HepG2 (cell line): Measurements from ENCODE around the gene ZNF605. TPM values are rescaled to one million over a fixed set of nuclear protein-coding genes. Genes with fewer than 3 reads are reported as not detected.

Source experiments
- E2F1 ChIP-seq: sonication (generic); formaldehyde crosslinking; IDR thresholded peaks from 2 replicates; pipeline ENCODE4 v1.5.0; 2020; ENCODE audit warnings: missing genetic modification reagents
- EEA1 ChIP-seq: sonication (generic); formaldehyde crosslinking; IDR thresholded peaks from 2 replicates; pipeline ENCODE4 v1.5.1; 2020; ENCODE audit warnings: mild to moderate bottlenecking, missing genetic modification reagents, borderline replicate concordance
- ETV5 ChIP-seq: IDR thresholded peaks from 2 replicates; pipeline ENCODE4 v1.6.1; 2018; ENCODE audit warnings: missing biosample characterization, missing genetic modification reagents, inconsistent platforms, borderline replicate concordance
- HOXA9 ChIP-seq: sonication (generic); formaldehyde crosslinking; IDR thresholded peaks from 2 replicates; pipeline ENCODE4 v1.8.1; 2022; ENCODE audit warnings: missing genetic modification reagents, mild to moderate bottlenecking, moderate library complexity, borderline replicate concordance
- NRL ChIP-seq: sonication (generic); formaldehyde crosslinking; IDR thresholded peaks from 2 replicates; pipeline ENCODE4 v1.5.0; 2020; ENCODE audit warnings: missing genetic modification reagents, mild to moderate bottlenecking, moderate library complexity, borderline replicate concordance
- PCBP1 ChIP-seq: fragments of 200-400 bp; formaldehyde crosslinking; IDR thresholded peaks from 2 replicates; pipeline ENCODE4 v1.6.1; 2017; ENCODE audit warnings: mild to moderate bottlenecking, low read depth, low read length, borderline replicate concordance
- RBM39 ChIP-seq: fragments of 200-400 bp; formaldehyde crosslinking; IDR thresholded peaks from one replicate; pipeline ENCODE4 v1.6.1; 2018; ENCODE audit warnings: antibody characterized with exemption, mild to moderate bottlenecking, low read depth, low read length; ENCODE audit not compliant: poor library complexity, severe bottlenecking
- RELA ChIP-seq: sonication (generic); formaldehyde crosslinking; IDR thresholded peaks from 2 replicates; pipeline ENCODE4 v1.4.0; 2020; ENCODE audit warnings: missing genetic modification reagents
- SMC3 ChIP-seq: IDR thresholded peaks from 2 replicates; pipeline ENCODE4 v1.6.1; 2011; ENCODE audit warnings: low read length, improper control_type of control experiment
- TEAD2 ChIP-seq: sonication (generic); formaldehyde crosslinking; IDR thresholded peaks from 2 replicates; pipeline ENCODE4 v1.9.0; 2021; ENCODE audit warnings: missing genetic modification reagents
- ZBTB7A ChIP-seq: sonication (generic); formaldehyde crosslinking; IDR thresholded peaks from 2 replicates; pipeline ENCODE4 v1.8.0; 2022; ENCODE audit warnings: mild to moderate bottlenecking, missing genetic modification reagents
- ZFP82 ChIP-seq: sonication (generic); formaldehyde crosslinking; IDR thresholded peaks from 2 replicates; pipeline ENCODE4 v1.5.1; 2020; ENCODE audit warnings: mild to moderate bottlenecking, missing genetic modification reagents, borderline replicate concordance
- ZMYM4 ChIP-seq: sonication (generic); formaldehyde crosslinking; IDR thresholded peaks from 2 replicates; pipeline ENCODE4 v1.8.1; 2023; ENCODE audit warnings: mild to moderate bottlenecking, missing genetic modification reagents
- ZNF329 ChIP-seq: sonication (generic); formaldehyde crosslinking; IDR thresholded peaks from 2 replicates; pipeline ENCODE4 v1.9.0; 2021; ENCODE audit warnings: low read depth, mild to moderate bottlenecking, missing genetic modification reagents
- ZNF337 ChIP-seq: sonication (generic); formaldehyde crosslinking; IDR thresholded peaks from 2 replicates; pipeline ENCODE4 v1.5.1; 2020; ENCODE audit warnings: missing genetic modification reagents, low read depth, mild to moderate bottlenecking, borderline replicate concordance
- ZNF468 ChIP-seq: sonication (generic); formaldehyde crosslinking; IDR thresholded peaks from 2 replicates; pipeline ENCODE4 v1.8.0; 2022; ENCODE audit warnings: mild to moderate bottlenecking, moderate library complexity, missing genetic modification reagents
- ZNF768 ChIP-seq: sonication (generic); formaldehyde crosslinking; IDR thresholded peaks from 2 replicates; pipeline ENCODE4 v1.4.0; 2020; ENCODE audit warnings: missing genetic modification reagents
- ZNF816 ChIP-seq: sonication (generic); formaldehyde crosslinking; IDR thresholded peaks from 2 replicates; pipeline ENCODE4 v1.8.0; 2022; ENCODE audit warnings: missing genetic modification reagents, mild to moderate bottlenecking, borderline replicate concordance
- polyA plus RNA-seq, 8 experiments: library from polyadenylated mRNA; depleted of rRNA in 3 of 8; stranded (reverse) in 7 of 8; unstranded in 1 of 8; fragments of >200 nt; fragmentation: Illumina TruSeq in 4 of 8; extraction: Trizol in 4 of 8; gene quantifications; 2 replicates each; pipeline versions ENCODE4 v1.2.1 to v1.2.3, GENCODE V29; 2011 to 2016; ENCODE audit warnings: low read depth in 4 of 8, missing spikeins in 1 of 8, mixed read lengths in 1 of 8; ENCODE audit not compliant: insufficient read depth in 1 of 8
- total RNA-seq, 5 experiments: library from RNA; depleted of rRNA; stranded (reverse); fragments of >200 nt; fragmentation: Illumina TruSeq; extraction: Trizol; gene quantifications; 2 replicates each; pipeline ENCODE4 v1.2.3, GENCODE V29; 2016; ENCODE audit warnings: low read depth in 1 of 5
- TF ChIP-seq, protein P1 (sequence below): sonication (generic); formaldehyde crosslinking; IDR thresholded peaks from 2 replicates; pipeline ENCODE4 v1.4.0; 2020; ENCODE audit warnings: low read depth, mild to moderate bottlenecking, missing genetic modification reagents
- TF ChIP-seq, protein P2 (sequence below): sonication (generic); formaldehyde crosslinking; IDR thresholded peaks from 2 replicates; pipeline ENCODE4 v1.4.0; 2020; ENCODE audit warnings: mild to moderate bottlenecking, missing genetic modification reagents
- TF ChIP-seq, protein P3 (sequence below): sonication (generic); formaldehyde crosslinking; IDR thresholded peaks from 2 replicates; pipeline ENCODE4 v1.4.0; 2020; ENCODE audit warnings: missing genetic modification reagents
- TF ChIP-seq, protein P4 (sequence below): sonication (generic); formaldehyde crosslinking; IDR thresholded peaks from 2 replicates; pipeline ENCODE4 v1.5.0; 2020; ENCODE audit warnings: mild to moderate bottlenecking, low read depth, missing genetic modification reagents, borderline replicate concordance

ZNF605 gene
- total and polyA plus RNA-seq, 2 of the 13 experiments (the other 11 are each of a cell fraction or from before 2014, with no cell fraction given), result 6.7 to 6.8 TPM

GRCh38 chr12:132956011-132956788, at the start of gene ZNF605 (continued):
- TF ChIP-seq, protein P1, sequence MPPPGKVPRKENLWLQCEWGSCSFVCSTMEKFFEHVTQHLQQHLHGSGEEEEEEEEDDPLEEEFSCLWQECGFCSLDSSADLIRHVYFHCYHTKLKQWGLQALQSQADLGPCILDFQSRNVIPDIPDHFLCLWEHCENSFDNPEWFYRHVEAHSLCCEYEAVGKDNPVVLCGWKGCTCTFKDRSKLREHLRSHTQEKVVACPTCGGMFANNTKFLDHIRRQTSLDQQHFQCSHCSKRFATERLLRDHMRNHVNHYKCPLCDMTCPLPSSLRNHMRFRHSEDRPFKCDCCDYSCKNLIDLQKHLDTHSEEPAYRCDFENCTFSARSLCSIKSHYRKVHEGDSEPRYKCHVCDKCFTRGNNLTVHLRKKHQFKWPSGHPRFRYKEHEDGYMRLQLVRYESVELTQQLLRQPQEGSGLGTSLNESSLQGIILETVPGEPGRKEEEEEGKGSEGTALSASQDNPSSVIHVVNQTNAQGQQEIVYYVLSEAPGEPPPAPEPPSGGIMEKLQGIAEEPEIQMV (CRISPR knock-in tag), result no peak
- no peak for TF ChIP-seq EEA1 (CRISPR knock-in tag)
- TF ChIP-seq, protein P2, sequence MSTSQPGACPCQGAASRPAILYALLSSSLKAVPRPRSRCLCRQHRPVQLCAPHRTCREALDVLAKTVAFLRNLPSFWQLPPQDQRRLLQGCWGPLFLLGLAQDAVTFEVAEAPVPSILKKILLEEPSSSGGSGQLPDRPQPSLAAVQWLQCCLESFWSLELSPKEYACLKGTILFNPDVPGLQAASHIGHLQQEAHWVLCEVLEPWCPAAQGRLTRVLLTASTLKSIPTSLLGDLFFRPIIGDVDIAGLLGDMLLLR, result no peak
- TF ChIP-seq, protein P3, sequence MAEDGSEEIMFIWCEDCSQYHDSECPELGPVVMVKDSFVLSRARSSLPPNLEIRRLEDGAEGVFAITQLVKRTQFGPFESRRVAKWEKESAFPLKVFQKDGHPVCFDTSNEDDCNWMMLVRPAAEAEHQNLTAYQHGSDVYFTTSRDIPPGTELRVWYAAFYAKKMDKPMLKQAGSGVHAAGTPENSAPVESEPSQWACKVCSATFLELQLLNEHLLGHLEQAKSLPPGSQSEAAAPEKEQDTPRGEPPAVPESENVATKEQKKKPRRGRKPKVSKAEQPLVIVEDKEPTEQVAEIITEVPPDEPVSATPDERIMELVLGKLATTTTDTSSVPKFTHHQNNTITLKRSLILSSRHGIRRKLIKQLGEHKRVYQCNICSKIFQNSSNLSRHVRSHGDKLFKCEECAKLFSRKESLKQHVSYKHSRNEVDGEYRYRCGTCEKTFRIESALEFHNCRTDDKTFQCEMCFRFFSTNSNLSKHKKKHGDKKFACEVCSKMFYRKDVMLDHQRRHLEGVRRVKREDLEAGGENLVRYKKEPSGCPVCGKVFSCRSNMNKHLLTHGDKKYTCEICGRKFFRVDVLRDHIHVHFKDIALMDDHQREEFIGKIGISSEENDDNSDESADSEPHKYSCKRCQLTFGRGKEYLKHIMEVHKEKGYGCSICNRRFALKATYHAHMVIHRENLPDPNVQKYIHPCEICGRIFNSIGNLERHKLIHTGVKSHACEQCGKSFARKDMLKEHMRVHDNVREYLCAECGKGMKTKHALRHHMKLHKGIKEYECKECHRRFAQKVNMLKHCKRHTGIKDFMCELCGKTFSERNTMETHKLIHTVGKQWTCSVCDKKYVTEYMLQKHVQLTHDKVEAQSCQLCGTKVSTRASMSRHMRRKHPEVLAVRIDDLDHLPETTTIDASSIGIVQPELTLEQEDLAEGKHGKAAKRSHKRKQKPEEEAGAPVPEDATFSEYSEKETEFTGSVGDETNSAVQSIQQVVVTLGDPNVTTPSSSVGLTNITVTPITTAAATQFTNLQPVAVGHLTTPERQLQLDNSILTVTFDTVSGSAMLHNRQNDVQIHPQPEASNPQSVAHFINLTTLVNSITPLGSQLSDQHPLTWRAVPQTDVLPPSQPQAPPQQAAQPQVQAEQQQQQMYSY (CRISPR knock-in tag), result no peak; the same call in 1 of the 2 replicates
- no peak for TF ChIP-seq RBM39
- no peak for TF ChIP-seq ZNF329 (CRISPR knock-in tag)
- TF ChIP-seq ZFP82, result no peak
- TF ChIP-seq ZNF468 (CRISPR knock-in tag), result no peak
- TF ChIP-seq SMC3, result no peak
- TF ChIP-seq ZMYM4 (CRISPR knock-in tag), result peak; percentile 71
- TF ChIP-seq, protein P4, sequence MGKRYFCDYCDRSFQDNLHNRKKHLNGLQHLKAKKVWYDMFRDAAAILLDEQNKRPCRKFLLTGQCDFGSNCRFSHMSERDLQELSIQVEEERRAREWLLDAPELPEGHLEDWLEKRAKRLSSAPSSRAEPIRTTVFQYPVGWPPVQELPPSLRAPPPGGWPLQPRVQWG (CRISPR knock-in tag), result no peak
- 0 out of 2 replicates have a peak, but pooled peaks have one; percentile 34 for TF ChIP-seq RELA (CRISPR knock-in tag)
- TF ChIP-seq ZNF768 (CRISPR knock-in tag), result no peak
- TF ChIP-seq ZBTB7A (CRISPR knock-in tag), result peak; percentile 53
- peak; percentile 65 for TF ChIP-seq ETV5 (CRISPR knock-in tag)
- no peak for TF ChIP-seq ZNF337 (CRISPR knock-in tag)
- no peak for TF ChIP-seq NRL (CRISPR knock-in tag)
- TF ChIP-seq PCBP1, result no peak
- TF ChIP-seq ZNF816 (CRISPR knock-in tag), result no peak
- peak; percentile 50; the same call in 1 of the 2 replicates for TF ChIP-seq HOXA9 (CRISPR knock-in tag)
- TF ChIP-seq E2F1 (CRISPR knock-in tag), result peak; percentile 59; the same call in 1 of the 2 replicates
- TF ChIP-seq TEAD2 (CRISPR knock-in tag), result no peak
